K562 (cell line): ENCODE measurements around the gene ZNF862. TPM values are rescaled to one million over a fixed set of nuclear protein-coding genes. Genes with fewer than 3 reads are reported as not detected.

Experiments
- CREB1 ChIP-seq, 2 experiments: sonication (generic) in 1 of 2; formaldehyde crosslinking in 1 of 2; IDR thresholded peaks; 2 replicates each; pipeline versions ENCODE4 v1.6.1 to v1.8.0; 2012 to 2022; ENCODE audit warnings: inconsistent platforms in 1 of 2, mild to moderate bottlenecking in 1 of 2, missing genetic modification reagents in 1 of 2, moderate library complexity in 1 of 2
- DIDO1 ChIP-seq: fragments of 450-650 bp; IDR thresholded peaks from 2 replicates; pipeline ENCODE4 v1.6.1; 2016; ENCODE audit warnings: low read depth, missing biosample characterization, missing genetic modification characterization
- MEF2D ChIP-seq: conservative IDR thresholded peaks from 2 replicates; pipeline ENCODE4 v1.6.1; 2016; ENCODE audit warnings: low read depth, missing genetic modification characterization, missing compliant biosample characterization
- NCOA6 ChIP-seq: fragments of 450-650 bp; IDR thresholded peaks from 2 replicates; pipeline ENCODE4 v1.6.1; 2017; ENCODE audit warnings: mild to moderate bottlenecking
- NFRKB ChIP-seq: fragments of 450-650 bp; IDR thresholded peaks from 2 replicates; pipeline ENCODE4 v1.6.1; 2016; ENCODE audit warnings: low read depth
- POLR2AphosphoS5 ChIP-seq: IDR thresholded peaks from 2 replicates; pipeline ENCODE4 v1.6.1; 2011; ENCODE audit warnings: mild to moderate bottlenecking, low read depth, low read length, moderate library complexity; ENCODE audit not compliant: control insufficient read depth, insufficient read depth
- PRPF4 ChIP-seq: fragments of 200-400 bp; formaldehyde crosslinking; IDR thresholded peaks from one replicate; pipeline ENCODE4 v1.6.1; 2017; ENCODE audit warnings: low read length, low read depth, mild to moderate bottlenecking; ENCODE audit not compliant: insufficient read depth, poor library complexity, severe bottlenecking
- PTRF ChIP-seq: fragments of 450-650 bp; IDR thresholded peaks from 2 replicates; pipeline ENCODE4 v1.6.1; 2016; ENCODE audit warnings: mild to moderate bottlenecking, missing genetic modification characterization, missing compliant biosample characterization
- SMAD3 ChIP-seq: fragments of 450-650 bp; formaldehyde crosslinking; conservative IDR thresholded peaks from 2 replicates; pipeline ENCODE4 v1.4.0; 2020; ENCODE audit warnings: mild to moderate bottlenecking
- SMAD4 ChIP-seq: fragments of 250-450 bp; sonication (Bioruptor Pico); conservative IDR thresholded peaks from 2 replicates; pipeline ENCODE4 v1.8.0; 2021; ENCODE audit warnings: inconsistent platforms, mild to moderate bottlenecking, moderate library complexity
- SRF ChIP-seq, 2 experiments: fragments of 250-450, 450-650 bp in 1 of 2; sonication (Bioruptor Pico) in 1 of 2; sonication (generic) in 1 of 2; formaldehyde crosslinking; IDR thresholded peaks; 2 replicates each; pipeline versions ENCODE4 v1.5.0 to v1.5.1; 2020 to 2022; ENCODE audit warnings: mild to moderate bottlenecking in 1 of 2, missing genetic modification reagents in 1 of 2
- UBTF ChIP-seq, 2 experiments: IDR thresholded peaks; 2 replicates each; pipeline ENCODE4 v1.6.1; 2012; ENCODE audit warnings: improper control_type of control experiment in 2 of 2, low read depth in 2 of 2, low read length in 2 of 2, borderline replicate concordance in 1 of 2
- ZMIZ1 ChIP-seq, 2 experiments: fragments of 150-350 bp in 1 of 2; IDR thresholded peaks; 2 replicates each; pipeline ENCODE4 v1.6.1; 2012 to 2016; ENCODE audit warnings: low read depth in 2 of 2, low read length in 2 of 2, mild to moderate bottlenecking in 1 of 2, moderate library complexity in 1 of 2
- ZNF143 ChIP-seq: sonication (generic); formaldehyde crosslinking; IDR thresholded peaks from 2 replicates; pipeline ENCODE4 v1.9.0; 2022; ENCODE audit warnings: mild to moderate bottlenecking, missing genetic modification reagents
- ZNF316 ChIP-seq: fragments of 450-650 bp; IDR thresholded peaks from 2 replicates; pipeline ENCODE4 v1.6.1; 2016
- ZNF512 ChIP-seq: IDR thresholded peaks from 2 replicates; pipeline ENCODE4 v1.6.1; 2016; ENCODE audit warnings: missing genetic modification characterization, missing compliant biosample characterization
- polyA plus RNA-seq, 8 experiments: library from polyadenylated mRNA; depleted of rRNA in 4 of 8; stranded (reverse) in 5 of 8; unstranded in 3 of 8; fragments of >200 nt; fragmentation: Nextera tagmentation in 2 of 8; fragmentation: Illumina TruSeq in 1 of 8; extraction: Ambion mirVana in 2 of 8; extraction: Trizol in 1 of 8; gene quantifications; 2 replicates each; pipeline versions ENCODE4 v1.2.1 to v1.2.3, GENCODE V29; 2011 to 2014; ENCODE audit warnings: inconsistent platforms in 1 of 8, missing spikeins in 1 of 8
- total RNA-seq, 7 experiments: library from RNA; depleted of rRNA in 6 of 7; stranded (reverse); fragments of >200 nt in 6 of 7; fragmentation: Illumina TruSeq in 2 of 7; extraction: Trizol in 2 of 7; gene quantifications; 2 replicates each; pipeline versions ENCODE4 v1.2.1 to v1.2.3, GENCODE V29; 2011 to 2021; ENCODE audit warnings: low replicate concordance in 1 of 7
- TF ChIP-seq, protein P1 (sequence below): fragments of 250-450 bp; sonication (Bioruptor Pico); IDR thresholded peaks from 2 replicates; pipeline ENCODE4 v1.5.0; 2022; ENCODE audit warnings: mild to moderate bottlenecking

ZNF862 gene
- total and polyA plus RNA-seq, 9 of the 15 experiments (the other 6 are each of a cell fraction or from before 2014, with no cell fraction given) = 1.1 to 3.9 (median 2.6) TPM

DNA sequence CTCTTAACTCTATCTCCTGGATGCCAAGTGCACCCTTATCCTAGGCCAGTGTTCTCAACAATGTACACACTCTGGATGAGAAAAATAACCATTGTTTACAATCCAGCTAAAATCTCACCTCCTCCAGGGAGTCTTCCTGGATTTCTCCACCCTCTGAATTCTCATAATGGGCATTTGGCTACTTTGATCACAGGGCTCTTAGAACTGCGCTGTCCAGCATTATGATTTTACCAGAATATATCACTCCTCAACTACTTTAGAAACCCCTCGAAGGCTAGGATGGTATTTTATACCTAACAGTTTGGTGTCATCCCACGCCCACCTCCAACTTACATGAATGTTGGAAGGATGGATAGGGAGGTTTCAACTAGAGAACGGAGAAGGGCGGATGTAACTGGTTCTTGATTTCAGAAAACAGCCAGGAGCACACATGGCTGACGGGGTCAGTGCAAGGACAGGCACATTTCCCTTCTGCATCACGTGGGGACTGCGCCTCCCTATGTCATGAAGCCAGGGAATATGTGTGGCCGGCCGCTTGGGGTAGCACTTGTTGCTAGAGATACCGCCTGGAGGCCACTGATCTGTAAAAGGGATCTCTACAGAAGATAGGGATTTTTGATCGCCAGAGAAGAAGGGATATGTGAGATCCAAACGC is 34.4 kb downstream of the ZNF862 start (continued):
- TF ChIP-seq UBTF (IDR thresholded peaks at IDR 0.05; ENCODE audit: borderline replicate concordance in 1 of 2, low read depth in 2 of 2, low read length in 2 of 2) (no peak; a peak in 1 of 4 replicates), PRPF4 (no peak), PTRF (tag) (0 out of 2 replicates have a peak, but pooled peaks have one; percentile 24), NCOA6 (no peak), NFRKB (no peak; the same call in 1 of the 2 replicates), MEF2D (peak; percentile 33; the same call in 1 of the 2 replicates), SRF (CRISPR knock-in tag; IDR thresholded peaks at IDR 0.05) (no peak), POLR2AphosphoS5 (no peak), ZNF143 (CRISPR knock-in tag) (no peak), SMAD4 (no peak), ZMIZ1 (IDR thresholded peaks at IDR 0.05; ENCODE audit: low read depth in 2 of 2, low read length in 2 of 2) (no peak), ZNF316 (no peak), ZNF512 (tag) (no peak), SMAD3 (CRISPR knock-in tag) (no peak), DIDO1 (tag) (0 out of 2 replicates have a peak, but pooled peaks have one; percentile 13), CREB1 (IDR thresholded peaks at IDR 0.05) (no peak; the same call in 1 of the 2 replicates), CREB1 (CRISPR knock-in tag; IDR thresholded peaks at IDR 0.05) (no peak)
- TF ChIP-seq, protein P1, sequence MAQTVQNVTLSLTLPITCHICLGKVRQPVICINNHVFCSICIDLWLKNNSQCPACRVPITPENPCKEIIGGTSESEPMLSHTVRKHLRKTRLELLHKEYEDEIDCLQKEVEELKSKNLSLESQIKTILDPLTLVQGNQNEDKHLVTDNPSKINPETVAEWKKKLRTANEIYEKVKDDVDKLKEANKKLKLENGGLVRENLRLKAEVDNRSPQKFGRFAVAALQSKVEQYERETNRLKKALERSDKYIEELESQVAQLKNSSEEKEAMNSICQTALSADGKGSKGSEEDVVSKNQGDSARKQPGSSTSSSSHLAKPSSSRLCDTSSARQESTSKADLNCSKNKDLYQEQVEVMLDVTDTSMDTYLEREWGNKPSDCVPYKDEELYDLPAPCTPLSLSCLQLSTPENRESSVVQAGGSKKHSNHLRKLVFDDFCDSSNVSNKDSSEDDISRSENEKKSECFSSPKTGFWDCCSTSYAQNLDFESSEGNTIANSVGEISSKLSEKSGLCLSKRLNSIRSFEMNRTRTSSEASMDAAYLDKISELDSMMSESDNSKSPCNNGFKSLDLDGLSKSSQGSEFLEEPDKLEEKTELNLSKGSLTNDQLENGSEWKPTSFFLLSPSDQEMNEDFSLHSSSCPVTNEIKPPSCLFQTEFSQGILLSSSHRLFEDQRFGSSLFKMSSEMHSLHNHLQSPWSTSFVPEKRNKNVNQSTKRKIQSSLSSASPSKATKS (CRISPR knock-in tag) = no peak
